NCI-H82 (cell line): ENCODE measurements around the gene ANKRD29.
A peak's percentile ranks its signal among the peaks of the same experiment; 100 is the strongest.
"Not testable (repeated sequence)": the region's sequence is repeated elsewhere in the genome, so short reads cannot be mapped to it uniquely, and the experiment has no call there.

Experiments used
- DNase-seq: peaks from one replicate; lab custom pipeline; 2025; lab: John Stamatoyannopoulos, UW

Gene ANKRD29

GRCh38 chr18:23645568-23646175, 17.0 kb downstream of the ANKRD29 start:
- no peak for DNase-seq

- DNase-seq, result no peak
Measured at GRCh38 chr18:23643815-23644490, 18.8 kb downstream of the ANKRD29 start.

- DNase-seq, result no peak
Measured at GRCh38 chr18:23641937-23642666, 20.6 kb downstream of the ANKRD29 start.

- DNase-seq, result no peak
Measured at GRCh38 chr18:23641143-23641720, 21.5 kb downstream of the ANKRD29 start.

- no peak for DNase-seq
Measured at GRCh38 chr18:23640052-23640451, 22.7 kb downstream of the ANKRD29 start.

GRCh38 chr18:23636433-23636832, 26.3 kb downstream of the ANKRD29 start:
- not testable (repeated sequence) for DNase-seq

- DNase-seq, result no peak
Measured at GRCh38 chr18:23636071-23636399, 26.7 kb downstream of the ANKRD29 start.

GRCh38 chr18:23635283-23636070, 27.2 kb downstream of the ANKRD29 start:
- DNase-seq, result no peak

- DNase-seq, result no peak
Measured at GRCh38 chr18:23634692-23635091, 28.0 kb downstream of the ANKRD29 start.

GRCh38 chr18:23632615-23633014, 30.1 kb downstream of the ANKRD29 start:
- DNase-seq, result no peak

- DNase-seq, result peak; percentile 33
Measured at GRCh38 chr18:23631746-23632145, 31.0 kb downstream of the ANKRD29 start.

- no peak for DNase-seq
Measured at GRCh38 chr18:23631312-23631711, 31.4 kb downstream of the ANKRD29 start.

- no peak for DNase-seq
Measured at GRCh38 chr18:23629444-23629946, 33.2 kb downstream of the ANKRD29 start.

- no peak for DNase-seq
Measured at GRCh38 chr18:23627970-23628369, 34.7 kb downstream of the ANKRD29 start.

- no peak for DNase-seq
Measured at GRCh38 chr18:23627321-23627720, 35.4 kb downstream of the ANKRD29 start.

- DNase-seq, result no peak
Measured at GRCh38 chr18:23626451-23627279, 36.0 kb downstream of the ANKRD29 start.

- DNase-seq, result no peak
Measured at GRCh38 chr18:23623040-23623439, 39.7 kb downstream of the ANKRD29 start.

- peak; percentile 10 for DNase-seq
Measured at GRCh38 chr18:23619388-23619881, 43.3 kb downstream of the ANKRD29 start.

GRCh38 chr18:23618862-23619387, 43.8 kb downstream of the ANKRD29 start:
- no peak for DNase-seq

- no peak for DNase-seq
Measured at GRCh38 chr18:23617412-23618014, 45.2 kb downstream of the ANKRD29 start.
